Measurements from ENCODE around the gene STAT6.

The STAT6 gene

GRCh38 chr12:57111031-57111734 lies at the start of gene STAT6:
Gene STAT6, minus strand, starts transcription at chr12:57111362. Its CDS starts 3,084 bp downstream, at chr12:57108278.
- no peak for DNase-seq

GRCh38 chr12:57160741-57161140 lies 49.6 kb upstream of the STAT6 start:
- DNase-seq = no peak

GRCh38 chr12:57160040-57160439 lies 48.9 kb upstream of the STAT6 start:
- no peak for DNase-seq

- DNase-seq = no peak
Observed at GRCh38 chr12:57159311-57159710, 48.1 kb upstream of the STAT6 start.

- no peak for DNase-seq
Observed at GRCh38 chr12:57158665-57159064, 47.5 kb upstream of the STAT6 start.

- no peak for DNase-seq
Observed at GRCh38 chr12:57158186-57158585, 47.0 kb upstream of the STAT6 start.

GRCh38 chr12:57157588-57158173 lies 46.5 kb upstream of the STAT6 start:
- DNase-seq = no peak

GRCh38 chr12:57156701-57157403 lies 45.7 kb upstream of the STAT6 start:
- DNase-seq = no peak

GRCh38 chr12:57154804-57155434 lies 43.8 kb upstream of the STAT6 start:
- DNase-seq = no peak

- no peak for DNase-seq
Observed at GRCh38 chr12:57154076-57154475, 42.9 kb upstream of the STAT6 start.

- no peak for DNase-seq
Observed at GRCh38 chr12:57153415-57153997, 42.3 kb upstream of the STAT6 start.

- DNase-seq = no peak
Observed at GRCh38 chr12:57152639-57153038, 41.5 kb upstream of the STAT6 start.

GRCh38 chr12:57151741-57152630 lies 40.8 kb upstream of the STAT6 start:
- no peak for DNase-seq

- DNase-seq = no peak
Observed at GRCh38 chr12:57150400-57151000, 39.3 kb upstream of the STAT6 start.

- no peak for DNase-seq
Observed at GRCh38 chr12:57149245-57149900, 38.2 kb upstream of the STAT6 start.

GRCh38 chr12:57148469-57149244 lies 37.5 kb upstream of the STAT6 start:
- no peak for DNase-seq

GRCh38 chr12:57146961-57147944 lies 36.1 kb upstream of the STAT6 start, which contains the start of gene LRP1-AS:
Gene LRP1-AS, minus strand, starts transcription at chr12:57147619.
- no peak for DNase-seq

GRCh38 chr12:57146092-57146491 lies 34.9 kb upstream of the STAT6 start:
- DNase-seq = no peak

GRCh38 chr12:57145460-57146059 lies 34.4 kb upstream of the STAT6 start:
- no peak for DNase-seq
